SH-SY5Y (cell line): ENCODE measurements around the gene FOXO1.

ENCODE experiments used
- GATA2 ChIP-seq: IDR thresholded peaks from 2 replicates; pipeline ENCODE4 v1.6.1; 2011; ENCODE audit warnings: mild to moderate bottlenecking, low read depth, low read length
- GATA3 ChIP-seq: IDR thresholded peaks from 2 replicates; pipeline ENCODE4 v1.6.1; 2011; ENCODE audit warnings: low read depth, mild to moderate bottlenecking, low read length, moderate library complexity

- TF ChIP-seq GATA2, result no peak
- no peak for TF ChIP-seq GATA3
Observed at GRCh38 chr13:40640202-40640601, 26.2 kb downstream of the FOXO1 start.
